WI38 (cell line): ENCODE data around the gene FMNL2.

Source experiments
- H3K4me3 ChIP-seq: 2 replicates; pipeline ENCODE4 v1.5.1; 2011; ENCODE audit warnings: low read depth, mild to moderate bottlenecking, control low read depth, low read length
- CTCF ChIP-seq: IDR thresholded peaks from 2 replicates; pipeline ENCODE4 v1.5.1; 2012; ENCODE audit warnings: low read depth, mild to moderate bottlenecking, control low read depth, low read length

Gene FMNL2

GRCh38 chr2:152409386-152410164 lies 74.6 kb downstream of the FMNL2 start:
- TF ChIP-seq CTCF: no peak
- H3K4me3 ChIP-seq: no peak overlapping the region

DNA sequence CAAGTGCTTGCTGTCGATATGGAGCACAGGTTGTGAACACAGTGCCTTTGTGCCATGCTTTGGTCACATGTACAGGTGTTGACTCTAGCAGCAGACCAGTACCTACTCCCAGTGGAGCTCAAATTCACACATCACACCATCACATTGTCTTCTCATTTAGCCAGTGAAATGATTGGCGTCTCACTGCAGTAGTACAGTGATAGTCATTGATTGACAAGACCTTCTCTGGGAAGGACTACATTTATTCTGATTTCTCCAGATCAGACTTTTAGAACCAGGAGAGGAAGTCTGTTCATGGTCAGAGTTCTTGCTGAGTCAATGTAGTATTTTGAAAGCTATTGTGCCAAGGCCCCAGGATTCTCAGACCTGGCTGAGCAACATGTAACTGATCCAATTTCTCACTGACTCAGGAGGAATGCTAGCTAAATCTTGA lies 75.2 kb downstream of the FMNL2 start:
- no peak for TF ChIP-seq CTCF
- no peak overlapping the region for H3K4me3 ChIP-seq

DNA sequence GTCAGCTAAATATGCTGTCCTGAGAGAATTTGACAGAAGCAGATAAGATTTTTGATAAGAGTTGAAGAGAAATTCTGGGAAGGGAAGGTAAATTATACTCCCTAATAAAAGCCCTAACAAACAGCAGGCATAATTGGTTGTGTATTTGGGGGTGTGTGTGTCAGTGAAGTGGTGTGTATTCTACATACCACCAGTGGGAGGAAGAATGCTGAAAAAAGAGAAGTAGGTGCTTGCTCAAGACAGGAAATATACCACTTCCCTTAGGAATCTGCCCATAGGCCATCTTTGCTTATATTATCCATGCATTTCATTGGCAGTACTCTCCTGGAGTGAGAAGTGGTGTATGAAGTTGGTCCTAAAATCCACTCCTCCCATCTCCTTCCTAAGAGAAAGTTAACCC lies 76.2 kb downstream of the FMNL2 start:
- TF ChIP-seq CTCF: no peak
- no peak overlapping the region for H3K4me3 ChIP-seq

DNA sequence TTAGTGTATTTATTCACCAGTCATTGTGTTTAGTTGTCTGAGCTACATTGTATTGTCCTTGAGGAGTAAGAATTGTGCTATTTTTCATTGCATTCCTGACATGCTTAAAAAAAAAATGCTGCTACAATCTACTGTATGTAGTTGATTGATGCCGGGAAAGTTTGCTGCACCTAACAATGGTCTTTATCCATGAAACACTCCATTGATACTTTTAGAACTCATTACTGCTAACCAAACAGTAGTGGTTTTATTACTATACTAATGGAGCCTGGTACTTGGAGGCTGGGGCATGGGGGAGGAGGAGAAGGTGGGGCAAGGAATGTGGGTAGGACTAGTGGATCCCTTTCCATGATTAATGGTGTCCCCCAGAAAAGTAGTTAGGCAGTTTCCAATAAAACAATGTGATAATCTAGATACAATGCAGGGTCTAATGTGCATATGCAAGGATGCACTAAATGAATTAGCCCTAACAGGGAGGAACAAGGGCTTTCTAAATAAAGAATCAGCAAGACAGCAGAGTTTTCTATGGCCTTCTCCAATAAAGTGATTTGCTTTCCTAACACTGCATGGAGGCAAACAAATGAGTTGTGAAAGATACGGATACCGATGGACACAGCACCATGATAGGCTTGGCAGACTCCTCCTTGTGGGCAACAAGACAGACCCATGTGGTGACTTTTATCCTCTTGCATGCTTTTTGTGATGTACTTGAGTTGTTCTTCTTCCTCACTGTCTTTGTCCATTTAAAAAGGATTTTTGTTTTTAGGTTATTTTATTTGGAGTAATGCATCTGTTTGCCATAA lies 78.5 kb downstream of the FMNL2 start:
- no peak for TF ChIP-seq CTCF

DNA sequence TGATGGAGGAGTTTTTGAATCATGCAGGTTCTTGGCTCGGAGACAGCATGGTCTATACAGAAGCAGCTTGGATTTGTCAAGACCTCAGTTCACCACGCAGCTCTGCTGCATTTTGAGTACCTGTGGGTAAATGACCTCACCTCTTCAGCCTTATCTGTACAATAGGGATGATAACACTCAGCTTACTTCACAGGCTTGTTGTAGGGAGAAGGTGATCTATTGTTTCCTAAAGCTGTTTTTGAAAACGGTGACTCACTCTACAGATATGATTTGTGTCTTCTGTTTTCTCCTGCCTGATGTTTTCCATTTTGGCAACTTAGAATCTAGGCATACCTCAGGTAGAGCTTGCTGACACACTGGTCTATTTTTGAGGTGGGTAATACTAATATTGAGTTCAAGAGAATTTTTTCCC lies 80.3 kb downstream of the FMNL2 start:
- no peak for TF ChIP-seq CTCF
- H3K4me3 ChIP-seq: no peak overlapping the region

More for the DNA sequence above, 78.5 kb downstream of the FMNL2 start:
- no peak overlapping the region for H3K4me3 ChIP-seq

DNA sequence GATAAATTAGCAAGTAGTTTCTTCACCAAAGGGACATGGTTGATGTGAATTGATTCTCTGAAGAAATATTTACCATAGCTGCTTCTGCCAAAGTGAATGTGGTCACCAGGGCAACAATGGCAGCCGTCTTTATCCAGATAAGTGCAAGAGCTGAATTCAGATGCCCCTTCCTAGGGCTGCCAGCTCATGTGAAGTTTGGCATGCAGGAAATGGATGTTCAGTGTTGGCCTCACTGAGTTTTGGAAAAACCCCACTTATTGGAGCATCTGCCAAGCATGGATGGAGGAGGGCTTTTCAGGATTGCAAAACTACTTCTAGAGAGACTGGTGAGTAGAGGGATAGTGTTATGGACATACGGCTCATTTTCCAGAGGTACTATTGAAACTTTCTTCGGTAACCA lies 80.8 kb downstream of the FMNL2 start:
- H3K4me3 ChIP-seq: no peak overlapping the region
- TF ChIP-seq CTCF: no peak

GRCh38 chr2:152418688-152419087 lies 83.7 kb downstream of the FMNL2 start:
- no peak overlapping the region for H3K4me3 ChIP-seq
- no peak for TF ChIP-seq CTCF
